Liver (tissue), 3 donors: ENCODE results near the gene REL.

Source experiments
- CTCF ChIP-seq: fragments of 150-350 bp; IDR thresholded peaks from 2 replicates; pipeline ENCODE4 v1.5.1; 2017; ENCODE audit warnings: improper control_type of control experiment, low read depth, low read length; ENCODE audit not compliant: missing input control
- FOXA1 ChIP-seq: IDR thresholded peaks from 2 replicates; pipeline ENCODE4 v1.6.1; 2016; ENCODE audit warnings: antibody characterized with exemption
- FOXA2 ChIP-seq: IDR thresholded peaks from 2 replicates; pipeline ENCODE4 v1.6.1; 2016; ENCODE audit warnings: antibody characterized with exemption
- GABPA ChIP-seq, 2 donors: IDR thresholded peaks in 1 of 2; conservative IDR thresholded peaks in 1 of 2; 2 replicates each; pipeline ENCODE4 v1.6.1; 2016; ENCODE audit warnings: antibody characterized with exemption in 2 of 2, mild to moderate bottlenecking in 1 of 2, moderate library complexity in 1 of 2
- NR2F2 ChIP-seq: IDR thresholded peaks from 2 replicates; pipeline ENCODE4 v1.6.1; 2016; ENCODE audit warnings: antibody characterized with exemption
- RAD21 ChIP-seq, 2 donors: IDR thresholded peaks; 2 replicates each; pipeline ENCODE4 v1.6.1; 2016; ENCODE audit warnings: antibody characterized with exemption in 2 of 2, mild to moderate bottlenecking in 2 of 2
- REST ChIP-seq: IDR thresholded peaks from 2 replicates; pipeline ENCODE4 v1.6.1; 2016; ENCODE audit warnings: antibody characterized with exemption, mild to moderate bottlenecking
- TAF1 ChIP-seq: conservative IDR thresholded peaks from 2 replicates; pipeline ENCODE4 v1.6.1; 2016; ENCODE audit warnings: antibody characterized with exemption, mild to moderate bottlenecking
- YY1 ChIP-seq: IDR thresholded peaks from 2 replicates; pipeline ENCODE4 v1.6.1; 2016; ENCODE audit warnings: antibody characterized with exemption, mild to moderate bottlenecking
- TF ChIP-seq, protein P1 (sequence below): IDR thresholded peaks from 2 replicates; pipeline ENCODE4 v1.6.1; 2016; ENCODE audit warnings: antibody characterized with exemption
- TF ChIP-seq, protein P2 (sequence below): IDR thresholded peaks from 2 replicates; pipeline ENCODE4 v1.6.1; 2016; ENCODE audit warnings: antibody characterized with exemption
- donor health status: healthy.
- donor health status: healthy.

- TF ChIP-seq, protein P1, sequence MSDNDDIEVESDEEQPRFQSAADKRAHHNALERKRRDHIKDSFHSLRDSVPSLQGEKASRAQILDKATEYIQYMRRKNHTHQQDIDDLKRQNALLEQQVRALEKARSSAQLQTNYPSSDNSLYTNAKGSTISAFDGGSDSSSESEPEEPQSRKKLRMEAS = no peak
- TF ChIP-seq CTCF (no peak), REST (no peak), FOXA2 (no peak), TAF1 (no peak), FOXA1 (no peak), GABPA (IDR thresholded peaks at IDR 0.05 in 1 of 2, conservative IDR thresholded peaks at IDR 0.05 in 1 of 2) (no peak), YY1 (no peak), RAD21 (IDR thresholded peaks at IDR 0.05) (no peak), NR2F2 (no peak)
- TF ChIP-seq, protein P2, sequence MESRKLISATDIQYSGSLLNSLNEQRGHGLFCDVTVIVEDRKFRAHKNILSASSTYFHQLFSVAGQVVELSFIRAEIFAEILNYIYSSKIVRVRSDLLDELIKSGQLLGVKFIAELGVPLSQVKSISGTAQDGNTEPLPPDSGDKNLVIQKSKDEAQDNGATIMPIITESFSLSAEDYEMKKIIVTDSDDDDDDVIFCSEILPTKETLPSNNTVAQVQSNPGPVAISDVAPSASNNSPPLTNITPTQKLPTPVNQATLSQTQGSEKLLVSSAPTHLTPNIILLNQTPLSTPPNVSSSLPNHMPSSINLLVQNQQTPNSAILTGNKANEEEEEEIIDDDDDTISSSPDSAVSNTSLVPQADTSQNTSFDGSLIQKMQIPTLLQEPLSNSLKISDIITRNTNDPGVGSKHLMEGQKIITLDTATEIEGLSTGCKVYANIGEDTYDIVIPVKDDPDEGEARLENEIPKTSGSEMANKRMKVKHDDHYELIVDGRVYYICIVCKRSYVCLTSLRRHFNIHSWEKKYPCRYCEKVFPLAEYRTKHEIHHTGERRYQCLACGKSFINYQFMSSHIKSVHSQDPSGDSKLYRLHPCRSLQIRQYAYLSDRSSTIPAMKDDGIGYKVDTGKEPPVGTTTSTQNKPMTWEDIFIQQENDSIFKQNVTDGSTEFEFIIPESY = no peak
Measured at GRCh38 chr2:60837123-60837522, 44.3 kb upstream of the REL start.
